ENCODE measurements around the gene DOCK9. TPM values are rescaled to one million over a fixed set of nuclear protein-coding genes. Genes with fewer than 3 reads are reported as not detected.

Gene DOCK9
- total RNA-seq, 1 experiment from 2014 or later: 31.7 TPM

- ChIA-PET CTCF (interaction anchor here (0.6 kb wide), 1 partner anchor 75 kb away, joined by 3 read pairs; no protein-coding TSS in a partner anchor), POLR2A (ENCODE audit: unreplicated experiment) (no interaction called here)
- DNase-seq: no peak
- TF ChIP-seq EZH2phosphoT487 (IDR thresholded peaks at IDR 0.05; ENCODE audit: borderline replicate concordance, low read length) (no peak), EZH2 (IDR thresholded peaks at IDR 0.05; ENCODE audit: low read length, unreplicated experiment) (no peak), CTCF (conservative IDR thresholded peaks at IDR 0.05; ENCODE audit: low read depth, low read length) (no peak)
- H3K27me3 ChIP-seq (ENCODE audit: low read length): no peaks in the 10 kb centered on the region
- no peaks in the 10 kb centered on the region for H3K36me3 ChIP-seq (ENCODE audit: low read depth, low read length)
- H3K4me1 ChIP-seq (ENCODE audit: insufficient read depth, low read length): no peaks in the 10 kb centered on the region
- no peaks in the 10 kb centered on the region for H3F3A ChIP-seq (ENCODE audit: low read length, unreplicated experiment)
- H3K4me3 ChIP-seq (ENCODE audit: low read length): no peak overlapping the region
- H3K9me2 ChIP-seq (replicated peaks; ENCODE audit: low read length): no peaks in the 10 kb centered on the region
- H4K20me1 ChIP-seq (ENCODE audit: low read length): no peaks in the 10 kb centered on the region
- no peaks in the 10 kb centered on the region for H3K9me3 ChIP-seq (ENCODE audit: low read length)
- no peak overlapping the region for H3K27ac ChIP-seq (ENCODE audit: low read length)
- no peak overlapping the region for H3K9ac ChIP-seq (ENCODE audit: low read length)
- no peak overlapping the region for H2AFZ ChIP-seq (ENCODE audit: low read length)
- no peaks in the 10 kb centered on the region for H3K79me2 ChIP-seq (ENCODE audit: low read length)
- ATAC-seq: no peak
- no peak overlapping the region for H3K4me2 ChIP-seq (ENCODE audit: low read length)
- BruUV-seq (replicated peaks): no TSS peak
- intact Hi-C loops (cut with micrococcal nuclease): no loop called here
These were observed 12.5 kb downstream of the DOCK9 start for GRCh38 chr13:98965325-98965724.

GRCh38 chr13:98963917-98964316, 13.9 kb downstream of the DOCK9 start:
- H3K36me3 ChIP-seq (ENCODE audit: low read depth, low read length): no peaks in the 10 kb centered on the region
- H3K9me3 ChIP-seq (ENCODE audit: low read length): no peaks in the 10 kb centered on the region
- no peaks in the 10 kb centered on the region for H3K27me3 ChIP-seq (ENCODE audit: low read length)
- DNase-seq: no peak
- no peak overlapping the region for H3K4me3 ChIP-seq (ENCODE audit: low read length)
- H3K4me1 ChIP-seq (ENCODE audit: insufficient read depth, low read length): no peaks in the 10 kb centered on the region
- no peak overlapping the region for H2AFZ ChIP-seq (ENCODE audit: low read length)
- H3K4me2 ChIP-seq (ENCODE audit: low read length): no peak overlapping the region
- TF ChIP-seq CTCF (conservative IDR thresholded peaks at IDR 0.05; ENCODE audit: low read depth, low read length): no peak
- no peak for TF ChIP-seq EZH2phosphoT487 (IDR thresholded peaks at IDR 0.05; ENCODE audit: borderline replicate concordance, low read length)
- no peak for TF ChIP-seq EZH2 (IDR thresholded peaks at IDR 0.05; ENCODE audit: low read length, unreplicated experiment)
- no peak for ATAC-seq
- no peak overlapping the region for H3K9ac ChIP-seq (ENCODE audit: low read length)
- no peaks in the 10 kb centered on the region for H4K20me1 ChIP-seq (ENCODE audit: low read length)
- intact Hi-C loops (cut with micrococcal nuclease): no loop called here
- POLR2A ChIA-PET (ENCODE audit: unreplicated experiment): no interaction called here
- H3K79me2 ChIP-seq (ENCODE audit: low read length): no peaks in the 10 kb centered on the region
- no peak overlapping the region for H3K27ac ChIP-seq (ENCODE audit: low read length)
- CTCF ChIA-PET: no interaction called here
- H3F3A ChIP-seq (ENCODE audit: low read length, unreplicated experiment): no peaks in the 10 kb centered on the region
- no TSS peak for BruUV-seq (replicated peaks)
- no peaks in the 10 kb centered on the region for H3K9me2 ChIP-seq (replicated peaks; ENCODE audit: low read length)

GRCh38 chr13:98962901-98963590, 14.8 kb downstream of the DOCK9 start:
- ChIA-PET CTCF (no interaction called here), POLR2A (ENCODE audit: unreplicated experiment) (no interaction called here)
- H3K27ac ChIP-seq (ENCODE audit: low read length): no peak overlapping the region
- no peak overlapping the region for H3K9ac ChIP-seq (ENCODE audit: low read length)
- H3K4me2 ChIP-seq (ENCODE audit: low read length): no peak overlapping the region
- intact Hi-C loops (cut with micrococcal nuclease): no loop called here
- no peaks in the 10 kb centered on the region for H3K9me3 ChIP-seq (ENCODE audit: low read length)
- H3K36me3 ChIP-seq (ENCODE audit: low read depth, low read length): no peaks in the 10 kb centered on the region
- no peak overlapping the region for H2AFZ ChIP-seq (ENCODE audit: low read length)
- H3F3A ChIP-seq (ENCODE audit: low read length, unreplicated experiment): no peaks in the 10 kb centered on the region
- H3K79me2 ChIP-seq (ENCODE audit: low read length): no peaks in the 10 kb centered on the region
- TF ChIP-seq EZH2phosphoT487 (IDR thresholded peaks at IDR 0.05; ENCODE audit: borderline replicate concordance, low read length) (no peak), CTCF (conservative IDR thresholded peaks at IDR 0.05; ENCODE audit: low read depth, low read length) (no peak), EZH2 (IDR thresholded peaks at IDR 0.05; ENCODE audit: low read length, unreplicated experiment) (no peak)
- no peaks in the 10 kb centered on the region for H4K20me1 ChIP-seq (ENCODE audit: low read length)
- no peaks in the 10 kb centered on the region for H3K27me3 ChIP-seq (ENCODE audit: low read length)
- H3K4me3 ChIP-seq (ENCODE audit: low read length): no peak overlapping the region
- ATAC-seq (no peak), DNase-seq (no peak)
- BruUV-seq (replicated peaks): no TSS peak
- H3K4me1 ChIP-seq (ENCODE audit: insufficient read depth, low read length): no peaks in the 10 kb centered on the region
- no peaks in the 10 kb centered on the region for H3K9me2 ChIP-seq (replicated peaks; ENCODE audit: low read length)
